GM12891 (cell line): ENCODE results near the gene RNF114.

Experiments used
- DNase-seq: peaks from one replicate; pipeline ENCODE4 v3.0.0; 2011; ENCODE audit warnings: low spot score; ENCODE audit not compliant: insufficient read length
- FAIRE-seq: peaks from 2 replicates; lab custom pipeline; 2011; peaks lifted over from hg19 to GRCh38; lab: Jason Lieb, UNC
- PAX5 ChIP-seq: IDR thresholded peaks from 2 replicates; pipeline ENCODE4 v1.6.1; 2011; ENCODE audit warnings: low read length, moderate library complexity, mild to moderate bottlenecking; ENCODE audit not compliant: insufficient read depth, severe bottlenecking
- POLR2A ChIP-seq: IDR thresholded peaks from 2 replicates; pipeline ENCODE4 v1.6.1; 2011; ENCODE audit warnings: low read depth, low read length, control low read depth
- POLR2AphosphoS5 ChIP-seq: IDR thresholded peaks from 2 replicates; pipeline ENCODE4 v1.6.1; 2011; ENCODE audit warnings: low read depth, low read length, control low read depth
- POU2F2 ChIP-seq: IDR thresholded peaks from 2 replicates; pipeline ENCODE4 v1.6.1; 2011; ENCODE audit warnings: low read depth, mild to moderate bottlenecking, control low read depth, low read length, moderate library complexity
- SPI1 ChIP-seq: IDR thresholded peaks from 2 replicates; pipeline ENCODE4 v1.6.1; 2011; ENCODE audit warnings: low read depth, low read length, control low read depth
- TAF1 ChIP-seq: IDR thresholded peaks from 2 replicates; pipeline ENCODE4 v1.6.1; 2011; ENCODE audit warnings: low read depth, low read length, control low read depth

Gene RNF114

DNA sequence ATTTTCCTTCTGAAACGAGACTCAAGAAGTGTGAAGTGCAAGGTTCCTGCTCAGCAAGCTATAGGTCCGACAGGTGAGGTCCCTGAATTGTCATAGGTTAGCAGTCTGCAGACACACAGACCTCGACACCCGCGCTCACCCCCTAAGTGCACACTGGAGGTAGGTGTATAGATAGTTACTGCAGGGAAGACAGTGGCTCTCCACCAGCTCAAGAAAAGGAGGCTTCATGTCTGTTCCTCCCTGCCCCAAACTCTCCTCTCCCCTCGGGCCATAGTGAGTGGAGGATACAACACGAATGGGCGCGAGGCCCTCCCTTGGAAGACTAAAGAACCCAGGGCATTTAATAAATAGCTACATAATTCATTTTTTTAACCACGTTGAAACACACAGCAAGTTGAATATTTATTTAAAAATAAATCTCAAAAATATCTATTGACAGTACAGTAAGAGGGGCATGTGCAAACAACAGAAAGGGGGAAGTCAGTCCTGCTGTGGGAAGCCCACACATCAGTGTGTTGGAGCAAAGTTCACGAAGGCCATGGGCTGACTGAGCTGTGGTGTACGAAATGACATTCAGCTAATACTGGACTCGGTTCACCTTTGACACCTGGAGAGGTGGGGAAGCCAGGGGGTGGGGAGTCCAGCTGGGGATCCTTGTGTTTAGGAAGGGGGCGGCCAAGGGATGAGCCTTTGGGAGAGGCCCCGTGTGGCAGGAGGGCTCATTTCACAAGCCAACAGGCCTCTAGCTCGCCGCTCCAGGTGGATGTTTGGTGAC is 31.6 kb upstream of the RNF114 start:
- DNase-seq (no peak), FAIRE-seq (no peak)

DNA sequence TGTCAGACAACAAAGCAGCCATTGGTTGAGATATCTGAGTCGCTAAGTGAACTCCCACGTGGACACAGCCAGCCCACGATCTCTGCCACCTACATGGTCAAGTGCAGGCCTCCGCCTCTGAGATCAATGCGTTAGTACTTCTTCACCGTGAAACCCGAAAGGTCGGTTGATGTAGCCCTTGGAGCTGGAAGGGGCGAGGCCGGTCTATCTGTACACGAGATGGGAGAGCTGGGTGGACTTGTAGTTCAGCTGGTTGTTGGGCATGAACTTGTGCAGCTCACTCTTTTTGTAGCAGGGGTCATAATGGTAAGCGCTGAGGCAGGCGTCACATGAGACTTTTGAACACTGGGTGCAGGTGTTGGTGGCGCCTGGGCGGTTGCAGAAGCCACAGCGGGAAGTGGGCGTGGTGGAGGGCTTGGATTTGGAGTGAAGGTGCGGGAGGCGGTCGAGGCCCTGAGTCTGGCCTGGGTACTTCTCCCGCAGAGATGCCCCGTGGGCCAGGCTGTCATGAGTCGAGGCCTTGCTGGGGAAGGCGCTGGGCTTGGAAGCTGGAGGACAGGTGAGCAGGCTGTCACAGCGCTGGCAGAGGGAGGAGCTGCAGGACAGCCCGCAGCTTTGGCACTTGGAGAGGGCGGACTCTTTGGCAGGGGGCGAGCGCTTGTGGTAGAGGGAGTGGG is 30.6 kb upstream of the RNF114 start:
- DNase-seq = no peak

More for the DNA sequence above, 31.6 kb upstream of the RNF114 start:
- TF ChIP-seq PAX5 (no peak), POLR2A (no peak), SPI1 (no peak), POU2F2 (no peak), TAF1 (no peak), POLR2AphosphoS5 (peak; percentile 37; the same call in 1 of the 2 replicates)

DNA sequence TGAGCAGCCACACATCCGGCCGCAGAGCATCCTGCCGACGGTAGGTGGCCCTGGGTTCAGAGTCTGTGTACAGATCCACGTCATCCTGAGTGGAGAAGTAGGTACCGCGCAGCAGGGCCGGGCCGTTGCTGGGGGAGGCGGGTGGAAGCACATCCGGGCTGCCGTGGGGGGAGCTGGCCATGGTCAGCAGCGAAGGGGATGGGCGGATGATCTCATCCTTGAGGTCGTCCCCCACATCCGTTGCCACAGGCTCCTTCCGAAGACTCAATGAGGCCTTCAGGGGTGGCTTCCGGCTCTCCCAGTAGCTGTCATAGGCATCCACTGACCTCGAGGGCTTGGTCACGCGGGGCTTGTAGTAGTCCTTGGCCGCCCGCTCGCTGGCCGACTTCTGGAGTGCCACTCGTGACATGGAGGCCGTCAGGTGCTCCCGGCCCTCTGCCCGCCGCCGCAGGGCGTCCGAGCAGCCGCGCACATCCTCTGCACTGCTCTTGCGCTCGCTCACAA is 30.0 kb upstream of the RNF114 start:
- TF ChIP-seq SPI1 = no peak
- TF ChIP-seq PAX5 = no peak
- TF ChIP-seq POLR2A = no peak
- no peak for TF ChIP-seq TAF1
- no peak for TF ChIP-seq POLR2AphosphoS5
- no peak for TF ChIP-seq POU2F2
- FAIRE-seq (no peak), DNase-seq (no peak)

More for the DNA sequence above, 30.6 kb upstream of the RNF114 start:
- TF ChIP-seq POLR2AphosphoS5 = no peak
- no peak for TF ChIP-seq TAF1
- TF ChIP-seq POLR2A = no peak
- no peak for FAIRE-seq

DNA sequence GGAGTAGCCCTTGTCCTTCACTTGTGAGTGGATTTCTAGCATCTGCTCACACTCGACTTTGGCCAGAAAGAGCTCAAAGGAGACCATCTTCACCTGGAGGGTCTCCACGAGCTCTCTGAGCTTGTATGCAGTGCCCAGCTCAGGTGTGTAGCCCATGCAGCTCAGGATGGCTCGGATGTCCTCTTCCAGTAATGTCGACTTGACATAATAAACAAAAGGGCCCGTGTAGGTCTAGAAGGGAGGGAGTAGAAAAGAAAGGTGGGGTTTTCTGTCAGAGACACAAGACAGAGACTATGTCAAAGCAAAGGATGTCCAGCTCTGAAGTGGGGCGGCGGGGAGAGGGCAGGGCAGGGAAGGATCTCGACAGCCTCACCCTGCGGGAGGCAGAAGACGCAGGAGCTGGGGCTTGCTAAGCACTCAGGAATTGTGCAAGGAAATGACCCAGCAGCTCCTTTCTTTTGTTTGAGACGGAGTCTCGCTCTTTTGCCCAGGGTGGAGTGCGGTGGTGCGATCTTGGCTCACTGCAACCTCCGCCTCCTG is 29.5 kb upstream of the RNF114 start:
- FAIRE-seq (no peak), DNase-seq (no peak)
- TF ChIP-seq POLR2AphosphoS5 (no peak), TAF1 (no peak), POU2F2 (no peak), PAX5 (no peak), POLR2A (no peak), SPI1 (no peak)

DNA sequence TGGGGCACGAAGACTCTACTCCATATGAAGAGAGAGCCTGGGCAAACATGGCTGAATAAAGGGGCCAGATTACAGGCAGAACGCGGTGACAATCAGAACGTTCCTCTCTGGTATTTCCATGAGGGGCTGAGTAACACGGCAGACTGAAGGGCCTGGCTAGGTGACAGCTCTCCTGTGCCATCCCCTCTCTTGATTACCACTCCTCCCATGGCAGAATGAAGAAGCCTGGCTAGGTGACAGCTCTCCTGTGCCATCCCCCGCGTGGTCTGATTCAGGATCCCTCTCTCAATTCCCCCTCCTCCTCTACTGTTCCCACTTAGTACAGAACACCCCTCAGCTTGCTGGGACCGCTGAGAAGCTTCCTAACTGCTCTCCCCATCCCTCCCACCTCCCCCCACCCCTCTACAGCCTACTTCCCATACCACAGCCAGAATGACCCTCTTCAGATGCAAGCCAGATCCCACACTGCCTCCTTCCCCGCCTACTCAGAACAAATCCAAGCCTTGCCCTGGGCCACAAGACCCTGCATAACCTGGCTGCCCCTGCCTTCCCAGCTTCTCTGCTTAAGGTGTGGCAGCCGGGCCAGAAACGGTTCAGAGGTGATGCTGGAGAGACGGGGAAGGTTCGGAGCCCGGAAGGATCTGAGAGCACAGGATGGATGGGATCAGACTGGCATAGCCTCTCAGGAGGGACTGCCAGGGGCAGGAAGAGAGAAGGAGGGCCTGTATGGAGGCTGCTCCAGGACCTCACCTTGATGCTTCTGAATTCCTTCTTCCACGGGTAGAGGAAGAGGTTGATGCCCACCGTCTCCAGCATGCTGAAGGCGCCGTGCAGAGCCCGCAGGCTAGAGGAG is 28.6 kb upstream of the RNF114 start:
- no peak for TF ChIP-seq POLR2A
- TF ChIP-seq SPI1 = no peak
- no peak for TF ChIP-seq TAF1
- no peak for TF ChIP-seq PAX5
- no peak for TF ChIP-seq POU2F2
- no peak for TF ChIP-seq POLR2AphosphoS5
- DNase-seq (no peak), FAIRE-seq (no peak)

DNA sequence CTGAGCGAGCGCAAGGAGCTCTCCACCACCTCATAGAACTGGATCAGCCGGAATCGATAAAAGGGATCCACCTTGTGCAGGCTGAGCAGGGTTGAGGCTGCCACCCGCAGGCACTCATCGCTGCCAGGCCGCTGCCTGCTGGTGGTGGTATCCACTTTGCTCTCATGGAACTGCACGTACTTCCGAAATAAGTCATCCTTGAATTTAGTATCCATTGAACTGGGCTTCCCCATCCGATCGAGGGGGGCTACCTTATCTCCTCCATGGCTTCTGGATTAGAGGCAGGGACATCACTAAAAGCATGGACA is 28.0 kb upstream of the RNF114 start:
- no peak for DNase-seq
- no peak for FAIRE-seq
- TF ChIP-seq TAF1 (no peak), SPI1 (no peak), POU2F2 (no peak), POLR2AphosphoS5 (no peak), PAX5 (no peak), POLR2A (no peak)

DNA sequence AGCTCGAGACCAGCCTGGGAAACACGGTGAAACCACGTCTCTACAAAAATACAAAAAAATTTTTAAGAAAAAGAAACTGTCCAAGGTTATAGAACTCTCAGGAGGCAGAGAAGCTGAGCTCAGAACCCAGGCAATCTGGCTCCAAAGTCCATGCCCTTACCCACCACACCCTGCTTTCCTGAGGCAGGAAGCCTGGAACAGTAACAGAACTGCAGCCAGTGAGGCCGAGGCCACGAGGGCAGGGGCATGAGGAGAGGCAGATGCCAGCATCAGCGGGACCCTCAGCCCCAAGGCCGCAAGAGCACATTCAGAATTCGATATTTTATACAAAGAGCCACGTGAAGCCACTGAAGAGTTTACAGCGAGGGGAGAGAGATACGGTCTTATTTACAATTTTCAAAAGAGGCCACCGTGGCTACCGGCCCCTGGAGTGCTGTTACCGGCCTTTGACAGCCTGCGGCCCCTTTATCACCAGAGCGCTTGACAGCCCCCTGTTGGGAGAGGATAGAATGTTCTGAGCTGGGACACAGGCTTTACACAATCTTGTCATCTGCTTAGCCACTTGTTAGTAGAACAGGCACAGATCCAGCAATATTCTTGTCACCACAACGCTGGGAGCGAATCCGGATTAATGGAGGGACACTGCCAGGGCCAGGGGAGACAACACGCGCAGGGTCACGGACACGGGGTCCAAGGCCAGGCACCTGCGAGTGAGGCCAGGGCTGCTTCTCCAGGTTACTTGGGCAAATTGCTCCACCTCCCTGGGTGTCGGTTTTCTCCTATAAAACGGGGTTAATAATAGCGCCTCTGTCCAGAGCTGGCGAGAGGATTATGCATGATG is 26.5 kb upstream of the RNF114 start:
- FAIRE-seq (no peak), DNase-seq (no peak)
- no peak for TF ChIP-seq SPI1

DNA sequence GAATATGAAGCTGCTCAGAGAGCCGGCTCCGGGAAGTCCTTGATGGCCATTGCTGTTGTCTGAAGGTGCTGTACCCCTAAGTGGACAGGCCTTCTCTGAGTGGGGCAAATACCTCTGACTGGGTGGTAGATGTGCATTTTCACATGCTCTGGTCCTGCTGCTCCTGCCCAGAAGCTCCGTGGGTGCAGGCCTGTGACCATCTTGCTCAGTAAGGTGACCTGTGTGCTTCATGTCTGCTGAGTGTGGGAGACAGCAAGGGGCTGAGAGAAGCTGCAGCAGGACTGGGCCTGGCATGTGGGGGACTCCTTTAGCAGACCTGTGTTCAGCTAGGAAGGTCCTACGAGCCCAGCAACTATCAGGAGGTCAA is 25.9 kb upstream of the RNF114 start:
- no peak for FAIRE-seq
- no peak for TF ChIP-seq POLR2A
- no peak for TF ChIP-seq POU2F2
- TF ChIP-seq PAX5 = no peak
- TF ChIP-seq POLR2AphosphoS5 = no peak
- no peak for TF ChIP-seq TAF1
- no peak for TF ChIP-seq SPI1
- no peak for DNase-seq

DNA sequence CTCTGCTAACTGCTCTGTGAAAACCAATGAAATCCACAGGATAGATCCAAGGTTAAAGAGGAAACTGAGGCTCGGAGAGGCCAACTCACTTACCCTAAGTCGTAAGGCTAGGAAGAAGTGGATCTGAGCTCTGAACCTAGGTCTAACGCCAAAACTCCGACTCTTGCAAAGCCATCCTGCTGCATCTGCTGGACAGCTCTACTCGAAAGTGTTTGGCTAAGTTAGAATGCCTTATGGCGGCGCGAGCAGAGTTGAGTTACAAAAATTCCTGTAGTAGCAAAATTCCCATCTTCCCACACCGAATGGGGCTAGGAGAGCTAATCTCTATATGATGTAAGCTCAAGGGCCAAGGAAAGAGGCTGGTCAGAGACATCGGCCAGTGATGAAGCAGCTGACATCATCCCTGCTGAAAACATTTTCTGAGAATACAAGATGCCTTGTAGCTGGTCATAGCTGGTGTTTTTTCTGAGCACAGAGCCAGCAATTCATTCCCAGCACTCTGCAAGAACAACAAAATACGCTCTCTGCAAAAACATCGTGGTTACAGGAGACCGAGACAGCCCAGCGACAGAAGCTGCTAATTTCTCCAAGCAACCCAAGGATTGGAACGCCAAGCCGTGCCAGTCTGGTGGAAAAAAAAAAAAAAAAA is 22.7 kb upstream of the RNF114 start:
- no peak for DNase-seq
- FAIRE-seq = no peak
- no peak for TF ChIP-seq POLR2A
- no peak for TF ChIP-seq TAF1
- TF ChIP-seq POU2F2 = no peak
- TF ChIP-seq SPI1 = no peak
- no peak for TF ChIP-seq POLR2AphosphoS5
- no peak for TF ChIP-seq PAX5
